ENCODE measurements around the gene UBA3. TPM values are rescaled to one million over a fixed set of nuclear protein-coding genes. Genes with fewer than 3 reads are reported as not detected.

UBA3 gene
- total and polyA plus RNA-seq, 7 donors = 20.5 to 59.3 (median 41.2) TPM

DNA sequence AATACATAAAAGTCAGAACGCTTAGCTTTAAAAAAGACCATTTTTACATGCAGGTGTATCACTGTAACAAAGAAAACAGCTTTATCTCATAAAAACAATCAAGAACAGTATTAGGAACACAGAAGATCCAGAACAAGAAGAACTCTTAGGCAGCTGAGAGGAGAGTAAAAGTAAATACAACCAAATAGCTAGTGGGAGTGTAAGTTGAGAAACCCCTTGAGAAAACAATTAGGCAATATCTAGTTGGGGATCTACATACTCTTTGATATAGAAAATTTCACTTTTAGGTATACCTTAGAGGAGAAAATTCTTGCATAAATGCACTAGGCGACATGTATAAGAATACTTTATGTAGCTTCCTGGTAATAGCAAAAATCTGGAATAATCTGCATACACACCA, 35.6 kb downstream of the UBA3 start:
- 93 to 97% (median 97%) methylated on average over 2 of the region's 2 CpGs for WGBS, 3 donors
- DNase-seq = no peak

DNA sequence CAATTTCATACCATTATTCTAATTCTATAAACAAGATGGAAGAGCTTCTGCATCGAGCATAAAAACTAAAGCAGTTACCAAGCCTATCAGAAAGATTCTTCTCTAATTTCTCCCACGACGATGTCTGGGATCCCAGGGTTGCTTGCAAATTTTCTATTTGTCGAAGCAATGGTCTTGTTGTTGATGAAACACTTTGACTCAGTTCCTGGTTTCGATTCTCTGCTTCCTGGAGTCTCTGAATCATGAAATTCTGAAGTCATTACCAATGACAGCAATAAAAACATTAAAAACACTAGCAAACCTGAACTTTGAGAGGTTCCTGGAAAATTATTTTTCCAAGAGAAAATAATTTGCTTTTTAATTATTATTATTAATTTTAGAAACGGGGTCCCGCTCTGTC, 46.7 kb downstream of the UBA3 start:
- H3K4me1 ChIP-seq = no peaks in the 10 kb centered on the region
- H3K27ac ChIP-seq = no peak overlapping the region
- intact Hi-C loops (cut with DNase I) = no loop called here
- TF ChIP-seq, protein P1, sequence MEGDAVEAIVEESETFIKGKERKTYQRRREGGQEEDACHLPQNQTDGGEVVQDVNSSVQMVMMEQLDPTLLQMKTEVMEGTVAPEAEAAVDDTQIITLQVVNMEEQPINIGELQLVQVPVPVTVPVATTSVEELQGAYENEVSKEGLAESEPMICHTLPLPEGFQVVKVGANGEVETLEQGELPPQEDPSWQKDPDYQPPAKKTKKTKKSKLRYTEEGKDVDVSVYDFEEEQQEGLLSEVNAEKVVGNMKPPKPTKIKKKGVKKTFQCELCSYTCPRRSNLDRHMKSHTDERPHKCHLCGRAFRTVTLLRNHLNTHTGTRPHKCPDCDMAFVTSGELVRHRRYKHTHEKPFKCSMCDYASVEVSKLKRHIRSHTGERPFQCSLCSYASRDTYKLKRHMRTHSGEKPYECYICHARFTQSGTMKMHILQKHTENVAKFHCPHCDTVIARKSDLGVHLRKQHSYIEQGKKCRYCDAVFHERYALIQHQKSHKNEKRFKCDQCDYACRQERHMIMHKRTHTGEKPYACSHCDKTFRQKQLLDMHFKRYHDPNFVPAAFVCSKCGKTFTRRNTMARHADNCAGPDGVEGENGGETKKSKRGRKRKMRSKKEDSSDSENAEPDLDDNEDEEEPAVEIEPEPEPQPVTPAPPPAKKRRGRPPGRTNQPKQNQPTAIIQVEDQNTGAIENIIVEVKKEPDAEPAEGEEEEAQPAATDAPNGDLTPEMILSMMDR (IDR thresholded peaks at IDR 0.05) = no peak
- WGBS, 3 donors = 91 to 96% (median 94%) methylated on average over 7 of the region's 7 CpGs
- ATAC-seq (no peak), DNase-seq (no peak)
- H3K36me3 ChIP-seq (ENCODE audit: insufficient read depth in 1 of 2, low read depth in 1 of 2) = peaks cover 3 to 100% of the 10 kb centered on the region in 2 donors
- H3K27me3 ChIP-seq (ENCODE audit: insufficient read depth in 3 of 3, low read length in 2 of 3) = no peaks in the 10 kb centered on the region
- H3K4me3 ChIP-seq = no peak overlapping the region
- no peaks in the 10 kb centered on the region for H3K9me3 ChIP-seq

More for the DNA sequence above, 35.6 kb downstream of the UBA3 start:
- no peak for ATAC-seq
- Histone ChIP-seq H3K36me3 (ENCODE audit: insufficient read depth in 1 of 2, low read depth in 1 of 2) (peaks cover 0 to 98% of the 10 kb centered on the region in 2 donors), H3K9me3 (no peaks in the 10 kb centered on the region), H3K27me3 (ENCODE audit: insufficient read depth in 3 of 3, low read length in 2 of 3) (no peaks in the 10 kb centered on the region), H3K4me1 (no peaks in the 10 kb centered on the region), H3K4me3 (no peak overlapping the region), H3K27ac (no peak overlapping the region)
- TF ChIP-seq, protein P1 (IDR thresholded peaks at IDR 0.05) = no peak
- intact Hi-C loops (cut with DNase I) = no loop called here

DNA sequence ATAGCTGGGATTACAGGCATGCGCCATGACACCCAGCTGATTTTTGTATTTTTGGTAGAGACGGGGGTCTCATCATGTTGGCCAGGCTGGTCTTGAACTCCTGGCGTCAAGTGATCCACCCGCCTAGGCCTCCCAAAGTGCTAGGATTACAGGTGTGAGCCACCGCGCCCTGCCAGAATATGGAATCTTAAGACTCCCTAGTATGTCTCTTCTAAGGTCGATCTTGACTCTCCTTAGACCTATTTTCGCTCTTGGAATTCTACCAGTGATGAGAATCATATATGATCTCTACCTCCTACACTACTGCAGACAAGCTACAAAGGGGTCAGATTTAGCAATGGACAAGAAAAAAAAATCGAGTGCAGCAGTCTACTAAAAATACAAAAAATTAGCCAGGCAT, 47.4 kb downstream of the UBA3 start:
- no peaks in the 10 kb centered on the region for H3K9me3 ChIP-seq
- no peak overlapping the region for H3K27ac ChIP-seq
- H3K27me3 ChIP-seq (ENCODE audit: insufficient read depth in 3 of 3, low read length in 2 of 3) = no peaks in the 10 kb centered on the region
- DNase-seq = no peak
- intact Hi-C loops (cut with DNase I) = no loop called here
- H3K4me1 ChIP-seq = no peaks in the 10 kb centered on the region
- H3K4me3 ChIP-seq = no peak overlapping the region
- WGBS, 3 donors = 95 to 98% (median 96%) methylated on average over 9 of the region's 9 CpGs
- ATAC-seq = no peak
- TF ChIP-seq, protein P1 (IDR thresholded peaks at IDR 0.05) = no peak
- peaks cover 3 to 100% of the 10 kb centered on the region in 2 donors for H3K36me3 ChIP-seq (ENCODE audit: insufficient read depth in 1 of 2, low read depth in 1 of 2)

DNA sequence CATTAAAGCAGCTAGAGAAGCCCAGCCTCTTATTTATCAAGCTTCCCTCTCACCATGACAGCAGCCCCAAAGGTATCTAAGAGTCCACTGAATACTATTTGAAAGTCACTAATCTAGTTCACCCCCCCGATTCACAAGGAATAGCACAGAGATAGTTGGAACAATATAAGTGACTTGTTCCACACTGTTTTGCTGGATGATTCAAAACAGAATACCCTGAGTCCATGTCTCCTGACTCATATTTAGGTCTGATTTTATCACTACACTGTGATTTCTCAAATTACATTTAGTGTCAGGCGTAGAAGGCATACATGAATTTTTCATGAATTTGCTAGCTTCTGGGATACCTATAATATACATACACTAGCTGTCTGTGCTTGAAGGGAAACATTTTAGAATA, 48.0 kb downstream of the UBA3 start:
- H3K9me3 ChIP-seq = no peaks in the 10 kb centered on the region
- H3K4me1 ChIP-seq = no peaks in the 10 kb centered on the region
- ATAC-seq = no peak
- 94 to 97% (median 96%) methylated on average over 2 of the region's 2 CpGs for WGBS, 3 donors
- H3K27ac ChIP-seq = no peak overlapping the region
- no peak overlapping the region for H3K4me3 ChIP-seq
- intact Hi-C loops (cut with DNase I) = no loop called here
- H3K27me3 ChIP-seq (ENCODE audit: insufficient read depth in 3 of 3, low read length in 2 of 3) = no peaks in the 10 kb centered on the region
- DNase-seq = no peak
- TF ChIP-seq, protein P1 (IDR thresholded peaks at IDR 0.05) = no peak
- peaks cover 3 to 100% of the 10 kb centered on the region in 2 donors for H3K36me3 ChIP-seq (ENCODE audit: insufficient read depth in 1 of 2, low read depth in 1 of 2)

DNA sequence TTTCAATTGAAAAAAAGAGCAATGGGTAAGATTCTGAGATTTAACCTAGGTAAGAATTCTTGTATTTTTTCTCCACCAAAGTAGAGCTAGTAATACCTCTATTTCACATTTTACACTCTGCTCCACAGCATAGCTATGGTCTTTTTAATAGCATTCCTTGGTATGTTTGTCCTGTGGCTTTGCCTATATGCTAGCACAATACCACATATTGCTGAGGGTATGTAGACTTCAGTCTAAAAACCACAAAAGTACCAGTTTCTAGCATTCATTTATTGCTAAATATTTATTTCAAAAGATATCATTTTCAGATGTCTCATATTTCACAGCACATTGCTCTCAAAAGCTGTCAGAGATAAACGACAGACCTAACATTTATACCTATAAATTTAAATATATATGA, 48.5 kb downstream of the UBA3 start:
- DNase-seq (no peak), ATAC-seq (no peak)
- no peak overlapping the region for H3K27ac ChIP-seq
- H3K27me3 ChIP-seq (ENCODE audit: insufficient read depth in 3 of 3, low read length in 2 of 3) = no peaks in the 10 kb centered on the region
- TF ChIP-seq, protein P1 (IDR thresholded peaks at IDR 0.05) = no peak
- no peak overlapping the region for H3K4me3 ChIP-seq
- intact Hi-C loops (cut with DNase I) = no loop called here
- H3K36me3 ChIP-seq (ENCODE audit: insufficient read depth in 1 of 2, low read depth in 1 of 2) = peaks cover 3 to 100% of the 10 kb centered on the region in 2 donors
- H3K9me3 ChIP-seq = no peaks in the 10 kb centered on the region
- no peaks in the 10 kb centered on the region for H3K4me1 ChIP-seq
- WGBS, 3 donors = 71 to 82% (median 74%) methylated on average over 1 of the region's 1 CpG
